ENCODE measurements around the gene NRXN3. TPM values are rescaled to one million over a fixed set of nuclear protein-coding genes. Genes with fewer than 3 reads are reported as not detected.

NRXN3 gene
- total and polyA plus RNA-seq, 4 donors = 0.07 to 1.2 (median 0.23) TPM

- no peak overlapping the region for H3K27ac ChIP-seq (ENCODE audit: low read depth in 1 of 2, low read length in 2 of 2)
- H3K9ac ChIP-seq (ENCODE audit: low read depth in 1 of 2, low read length in 2 of 2) = no peak overlapping the region
- H3K4me1 ChIP-seq (ENCODE audit: control insufficient read depth in 4 of 4, insufficient read depth in 4 of 4, low read length in 3 of 4) = no peaks in the 10 kb centered on the region
- peaks cover 0 to 3% (median 0%) of the 10 kb centered on the region in 4 donors for H3K27me3 ChIP-seq (ENCODE audit: control insufficient read depth in 4 of 4, insufficient read depth in 4 of 4, low read length in 3 of 4)
- TF ChIP-seq, protein P1, sequence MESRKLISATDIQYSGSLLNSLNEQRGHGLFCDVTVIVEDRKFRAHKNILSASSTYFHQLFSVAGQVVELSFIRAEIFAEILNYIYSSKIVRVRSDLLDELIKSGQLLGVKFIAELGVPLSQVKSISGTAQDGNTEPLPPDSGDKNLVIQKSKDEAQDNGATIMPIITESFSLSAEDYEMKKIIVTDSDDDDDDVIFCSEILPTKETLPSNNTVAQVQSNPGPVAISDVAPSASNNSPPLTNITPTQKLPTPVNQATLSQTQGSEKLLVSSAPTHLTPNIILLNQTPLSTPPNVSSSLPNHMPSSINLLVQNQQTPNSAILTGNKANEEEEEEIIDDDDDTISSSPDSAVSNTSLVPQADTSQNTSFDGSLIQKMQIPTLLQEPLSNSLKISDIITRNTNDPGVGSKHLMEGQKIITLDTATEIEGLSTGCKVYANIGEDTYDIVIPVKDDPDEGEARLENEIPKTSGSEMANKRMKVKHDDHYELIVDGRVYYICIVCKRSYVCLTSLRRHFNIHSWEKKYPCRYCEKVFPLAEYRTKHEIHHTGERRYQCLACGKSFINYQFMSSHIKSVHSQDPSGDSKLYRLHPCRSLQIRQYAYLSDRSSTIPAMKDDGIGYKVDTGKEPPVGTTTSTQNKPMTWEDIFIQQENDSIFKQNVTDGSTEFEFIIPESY (IDR thresholded peaks at IDR 0.05) = no peak
- TF ChIP-seq, protein P2, sequence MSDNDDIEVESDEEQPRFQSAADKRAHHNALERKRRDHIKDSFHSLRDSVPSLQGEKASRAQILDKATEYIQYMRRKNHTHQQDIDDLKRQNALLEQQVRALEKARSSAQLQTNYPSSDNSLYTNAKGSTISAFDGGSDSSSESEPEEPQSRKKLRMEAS (IDR thresholded peaks at IDR 0.05) = no peak
- TF ChIP-seq SP1 (IDR thresholded peaks at IDR 0.05) = no peak
- TF ChIP-seq TAF1 (conservative IDR thresholded peaks at IDR 0.05) = no peak
- no peak for TF ChIP-seq FOXA1 (IDR thresholded peaks at IDR 0.05)
- no peak for TF ChIP-seq GABPA (IDR thresholded peaks at IDR 0.05 in 1 of 2, conservative IDR thresholded peaks at IDR 0.05 in 1 of 2)
- no peak for TF ChIP-seq ATF3 (IDR thresholded peaks at IDR 0.05)
- no peak for TF ChIP-seq HNF4A (conservative IDR thresholded peaks at IDR 0.05)
- TF ChIP-seq EGR1 (IDR thresholded peaks at IDR 0.05; ENCODE audit: low read depth in 2 of 2) = no peak
- no peak for TF ChIP-seq JUND (IDR thresholded peaks at IDR 0.05)
- no peak for TF ChIP-seq REST (IDR thresholded peaks at IDR 0.05)
- no peak for TF ChIP-seq NR2F2 (IDR thresholded peaks at IDR 0.05)
- TF ChIP-seq HNF4G (IDR thresholded peaks at IDR 0.05) = no peak
- no peak for TF ChIP-seq CTCF (IDR thresholded peaks at IDR 0.05; ENCODE audit: low read depth, low read length, missing input control)
- no peak for TF ChIP-seq RAD21 (IDR thresholded peaks at IDR 0.05)
- no peak for TF ChIP-seq FOXA2 (IDR thresholded peaks at IDR 0.05)
- no peak for TF ChIP-seq YY1 (IDR thresholded peaks at IDR 0.05)
- no peak for TF ChIP-seq RXRA (IDR thresholded peaks at IDR 0.05)
- WGBS = 71% methylated on average over 7 of the region's 7 CpGs
- DNase-seq (ENCODE audit: low spot score) = no peak
- no peak overlapping the region for H3K4me3 ChIP-seq (ENCODE audit: low read depth in 1 of 3, low read length in 3 of 3)
- no peaks in the 10 kb centered on the region for H3K9me3 ChIP-seq (ENCODE audit: control insufficient read depth in 4 of 4, low read length in 3 of 4)
- no peaks in the 10 kb centered on the region for H3K36me3 ChIP-seq (ENCODE audit: control insufficient read depth in 4 of 4, insufficient read depth in 3 of 4, low read depth in 1 of 4, low read length in 3 of 4)
Measured at GRCh38 chr14:79375356-79375755, 1205.2 kb downstream of the NRXN3 start.
